D721Med (cell line): ENCODE data around the gene KCNAB2.

ENCODE experiments used
- DNase-seq: peaks from one replicate; pipeline ENCODE4 v3.0.0; 2011; ENCODE audit warnings: low spot score; ENCODE audit not compliant: insufficient read length
- FAIRE-seq: peaks from 2 replicates; lab custom pipeline; 2011; peaks lifted over from hg19 to GRCh38; lab: Jason Lieb, UNC
- CTCF ChIP-seq: IDR thresholded peaks from 2 replicates; pipeline ENCODE4 v1.5.1; 2012; ENCODE audit warnings: mild to moderate bottlenecking, control low read depth; ENCODE audit not compliant: insufficient read depth; ENCODE audit errors: missing control alignments

The KCNAB2 gene

GRCh38 chr1:6092211-6092610 lies 46.5 kb downstream of the KCNAB2 start:
- TF ChIP-seq CTCF = no peak
- DNase-seq (no peak), FAIRE-seq (no peak)

GRCh38 chr1:6093071-6093470 lies 47.4 kb downstream of the KCNAB2 start:
- DNase-seq = no peak
- FAIRE-seq = no peak
- TF ChIP-seq CTCF = no peak

- FAIRE-seq = no peak
- DNase-seq = no peak
- no peak for TF ChIP-seq CTCF
Measured at GRCh38 chr1:6093611-6094010, 47.9 kb downstream of the KCNAB2 start.

GRCh38 chr1:6094246-6094645 lies 48.6 kb downstream of the KCNAB2 start:
- no peak for DNase-seq
- no peak for FAIRE-seq
- TF ChIP-seq CTCF = no peak

- no peak for TF ChIP-seq CTCF
- FAIRE-seq (no peak), DNase-seq (no peak)
Measured at GRCh38 chr1:6094801-6095505, 49.3 kb downstream of the KCNAB2 start.

GRCh38 chr1:6095511-6096242 lies 50.0 kb downstream of the KCNAB2 start:
- FAIRE-seq (no peak), DNase-seq (no peak)
- no peak for TF ChIP-seq CTCF
